ENCODE results near the gene FAM170B.

GRCh38 chr10:49111320-49111698 is 22.5 kb downstream of the FAM170B start:
- no peak for TF ChIP-seq CTCF (IDR thresholded peaks at IDR 0.05)
- no peak for TF ChIP-seq POLR2A (IDR thresholded peaks at IDR 0.05)

Measured in testis (tissue), 2 donors.